Liver (tissue), 9 donors: Measurements from ENCODE around the gene FOXK2. TPM values are rescaled to one million over a fixed set of nuclear protein-coding genes. Genes with fewer than 3 reads are reported as not detected.

Experiments used
- DNase-seq: peaks from one replicate; pipeline ENCODE4 v3.0.0-alpha.2; 2017; ENCODE audit warnings: low spot score
- H3K27ac ChIP-seq, 2 donors: one replicate each; pipeline ENCODE4 v1.7.0; 2013; ENCODE audit warnings: inconsistent platforms in 2 of 2, low read length in 2 of 2, control low read depth in 1 of 2, low read depth in 1 of 2, mild to moderate bottlenecking in 1 of 2
- H3K27me3 ChIP-seq, 4 donors: one replicate each; pipeline versions ENCODE4 v1.6.1 to v1.7.0; 2013; ENCODE audit warnings: low read length in 3 of 4, inconsistent platforms in 1 of 4, mild to moderate bottlenecking in 1 of 4, moderate library complexity in 1 of 4; ENCODE audit not compliant: control insufficient read depth in 4 of 4, insufficient read depth in 4 of 4
- H3K36me3 ChIP-seq, 4 donors: one replicate each; pipeline versions ENCODE4 v1.6.1 to v1.7.0; 2013; ENCODE audit warnings: low read length in 3 of 4, mild to moderate bottlenecking in 3 of 4, low read depth in 1 of 4, moderate library complexity in 1 of 4; ENCODE audit not compliant: control insufficient read depth in 4 of 4, insufficient read depth in 3 of 4
- H3K4me1 ChIP-seq, 4 donors: one replicate each; pipeline versions ENCODE4 v1.6.1 to v1.7.0; 2013; ENCODE audit warnings: low read length in 3 of 4, mild to moderate bottlenecking in 3 of 4, moderate library complexity in 1 of 4; ENCODE audit not compliant: control insufficient read depth in 4 of 4, insufficient read depth in 4 of 4
- H3K4me3 ChIP-seq, 3 donors: one replicate each; pipeline versions ENCODE4 v1.6.1 to v1.7.0; 2013; ENCODE audit warnings: low read length in 3 of 3, control low read depth in 1 of 3, low read depth in 1 of 3, mild to moderate bottlenecking in 1 of 3
- H3K9ac ChIP-seq, 2 donors: one replicate each; pipeline ENCODE4 v1.7.0; 2013; ENCODE audit warnings: low read length in 2 of 2, mild to moderate bottlenecking in 2 of 2, moderate library complexity in 2 of 2, control low read depth in 1 of 2, low read depth in 1 of 2
- H3K9me3 ChIP-seq, 4 donors: one replicate each; pipeline versions ENCODE4 v1.6.1 to v1.7.0; 2013; ENCODE audit warnings: low read length in 3 of 4; ENCODE audit not compliant: control insufficient read depth in 4 of 4
- ATF3 ChIP-seq: IDR thresholded peaks from 2 replicates; pipeline ENCODE4 v1.6.1; 2016; ENCODE audit warnings: antibody characterized with exemption
- EGR1 ChIP-seq, 2 donors: IDR thresholded peaks; 2 replicates each; pipeline ENCODE4 v1.6.1; 2016 to 2018; ENCODE audit warnings: antibody characterized with exemption in 2 of 2, low read depth in 2 of 2
- FOXA1 ChIP-seq: IDR thresholded peaks from 2 replicates; pipeline ENCODE4 v1.6.1; 2016; ENCODE audit warnings: antibody characterized with exemption
- FOXA2 ChIP-seq: IDR thresholded peaks from 2 replicates; pipeline ENCODE4 v1.6.1; 2016; ENCODE audit warnings: antibody characterized with exemption
- GABPA ChIP-seq, 2 donors: IDR thresholded peaks in 1 of 2; conservative IDR thresholded peaks in 1 of 2; 2 replicates each; pipeline ENCODE4 v1.6.1; 2016; ENCODE audit warnings: antibody characterized with exemption in 2 of 2, mild to moderate bottlenecking in 1 of 2, moderate library complexity in 1 of 2
- HNF4A ChIP-seq, 2 donors: conservative IDR thresholded peaks; 2 replicates each; pipeline ENCODE4 v1.6.1; 2016; ENCODE audit warnings: antibody characterized with exemption in 2 of 2, mild to moderate bottlenecking in 2 of 2
- HNF4G ChIP-seq: IDR thresholded peaks from 2 replicates; pipeline ENCODE4 v1.6.1; 2016; ENCODE audit warnings: antibody characterized with exemption
- JUND ChIP-seq, 2 donors: IDR thresholded peaks; 2 replicates each; pipeline ENCODE4 v1.6.1; 2016; ENCODE audit warnings: antibody characterized with exemption in 2 of 2
- MAX ChIP-seq: IDR thresholded peaks from 2 replicates; pipeline ENCODE4 v1.6.1; 2016; ENCODE audit warnings: antibody characterized with exemption
- NR2F2 ChIP-seq: IDR thresholded peaks from 2 replicates; pipeline ENCODE4 v1.6.1; 2016; ENCODE audit warnings: antibody characterized with exemption
- RAD21 ChIP-seq, 2 donors: IDR thresholded peaks; 2 replicates each; pipeline ENCODE4 v1.6.1; 2016; ENCODE audit warnings: antibody characterized with exemption in 2 of 2, mild to moderate bottlenecking in 2 of 2
- REST ChIP-seq: IDR thresholded peaks from 2 replicates; pipeline ENCODE4 v1.6.1; 2016; ENCODE audit warnings: antibody characterized with exemption, mild to moderate bottlenecking
- RXRA ChIP-seq, 2 donors: IDR thresholded peaks; 2 replicates each; pipeline ENCODE4 v1.6.1; 2017 to 2018; ENCODE audit warnings: antibody characterized with exemption in 2 of 2, mild to moderate bottlenecking in 1 of 2
- SP1 ChIP-seq: IDR thresholded peaks from 2 replicates; pipeline ENCODE4 v1.6.1; 2018; ENCODE audit warnings: antibody characterized with exemption, mild to moderate bottlenecking
- TAF1 ChIP-seq: conservative IDR thresholded peaks from 2 replicates; pipeline ENCODE4 v1.6.1; 2016; ENCODE audit warnings: antibody characterized with exemption, mild to moderate bottlenecking
- YY1 ChIP-seq: IDR thresholded peaks from 2 replicates; pipeline ENCODE4 v1.6.1; 2016; ENCODE audit warnings: antibody characterized with exemption, mild to moderate bottlenecking
- WGBS: extraction: QIAGEN DNeasy Blood & Tissue Kit; methylation state at CpG from one replicate; pipeline ENCODE4 v1.1.7; 2013; 5-methylcytosine and 5-hydroxymethylcytosine counted together
- polyA plus RNA-seq, 2 donors: library from polyadenylated mRNA; stranded (reverse) in 1 of 2; unstranded in 1 of 2; fragments of 200-250 nt in 1 of 2; fragments of >200 nt in 1 of 2; fragmentation: Nextera tagmentation in 1 of 2; extraction: Ambion mirVana in 1 of 2; gene quantifications; one replicate each; pipeline versions ENCODE4 v1.2.1 to v1.2.3, GENCODE V29; 2013 to 2015
- total RNA-seq, 2 donors: library from RNA; depleted of rRNA; stranded (reverse); fragments of >200 nt; gene quantifications; one replicate each; pipeline ENCODE4 v1.2.3, GENCODE V29; 2014
- TF ChIP-seq, protein P1 (sequence below): IDR thresholded peaks from 2 replicates; pipeline ENCODE4 v1.6.1; 2016; ENCODE audit warnings: antibody characterized with exemption
- TF ChIP-seq, protein P2 (sequence below): fragments of 150-350 bp; IDR thresholded peaks from 2 replicates; pipeline ENCODE4 v1.5.1; 2017; ENCODE audit warnings: improper control_type of control experiment, low read depth, low read length; ENCODE audit not compliant: missing input control
- donor health status: healthy.
- donor health status: healthy.
- donor health status: healthy.
- donor health status: healthy.
- donor health status: healthy.

The FOXK2 gene
- total and polyA plus RNA-seq, 4 donors: 3.1 to 16.2 (median 10.8) TPM

GRCh38 chr17:82588266-82589175 lies 69.0 kb downstream of the FOXK2 start (continued):
- TF ChIP-seq MAX: no peak

DNA sequence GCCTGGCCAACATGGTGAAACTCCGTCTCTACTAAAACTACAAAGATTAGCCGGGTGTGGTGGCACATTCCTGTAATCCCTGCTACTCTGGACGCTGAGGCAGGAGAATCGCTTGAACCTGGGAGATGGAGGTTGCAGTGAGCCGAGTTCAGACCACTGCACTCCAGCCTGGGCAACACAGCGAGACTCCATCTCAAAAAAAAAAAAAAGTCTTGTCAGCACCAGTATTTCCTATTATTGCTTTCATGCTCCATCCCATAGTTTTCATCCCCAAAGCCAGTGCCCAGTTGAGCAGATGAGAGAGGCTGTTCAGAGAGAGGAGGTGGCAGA lies 70.3 kb downstream of the FOXK2 start:
- DNase-seq: no peak
- Histone ChIP-seq H3K4me3 (no peak overlapping the region), H3K9me3 (no peaks in the 10 kb centered on the region), H3K36me3 (peaks cover 6 to 26% (median 10%) of the 10 kb centered on the region in 4 donors), H3K9ac (no peak overlapping the region), H3K4me1 (peaks cover 7 to 20% (median 7%) of the 10 kb centered on the region in 4 donors), H3K27me3 (no peaks in the 10 kb centered on the region), H3K27ac (no peak overlapping the region)
- TF ChIP-seq HNF4G (no peak), HNF4A (conservative IDR thresholded peaks at IDR 0.05) (no peak)
- 87% methylated on average over 6 of the region's 6 CpGs for WGBS

DNA sequence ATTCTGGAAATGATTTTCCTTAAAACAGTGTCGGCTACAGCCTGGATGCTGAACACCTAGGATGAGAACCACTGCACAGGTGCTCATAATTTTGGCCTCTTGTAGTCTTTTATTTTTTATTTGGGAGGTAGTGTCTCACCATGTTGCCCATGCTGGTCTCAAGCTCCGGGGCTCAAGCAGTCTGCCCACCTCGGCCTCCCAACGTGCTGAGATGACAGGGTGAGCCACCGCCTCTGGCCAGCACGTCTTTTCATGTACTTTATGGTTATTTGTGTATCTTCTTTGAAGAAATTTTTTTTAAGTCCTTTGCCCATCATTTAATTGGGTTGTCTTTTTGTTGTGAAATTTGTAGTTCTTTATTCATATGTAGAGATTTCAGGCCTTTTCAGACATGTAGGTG lies 70.7 kb downstream of the FOXK2 start:
- peaks cover 6 to 22% (median 10%) of the 10 kb centered on the region in 4 donors for H3K36me3 ChIP-seq

More for the DNA sequence above, 70.7 kb downstream of the FOXK2 start:
- no peak for DNase-seq
- no peak for TF ChIP-seq JUND (IDR thresholded peaks at IDR 0.05)
- no peak for TF ChIP-seq YY1
- TF ChIP-seq NR2F2: no peak
- TF ChIP-seq ATF3: no peak
- TF ChIP-seq HNF4G: no peak
- TF ChIP-seq TAF1: no peak
- TF ChIP-seq RAD21 (IDR thresholded peaks at IDR 0.05): no peak
- no peak for TF ChIP-seq MAX
- no peak for TF ChIP-seq GABPA (IDR thresholded peaks at IDR 0.05 in 1 of 2, conservative IDR thresholded peaks at IDR 0.05 in 1 of 2)
- TF ChIP-seq REST: no peak
- TF ChIP-seq HNF4A (conservative IDR thresholded peaks at IDR 0.05): no peak
- TF ChIP-seq, protein P1, sequence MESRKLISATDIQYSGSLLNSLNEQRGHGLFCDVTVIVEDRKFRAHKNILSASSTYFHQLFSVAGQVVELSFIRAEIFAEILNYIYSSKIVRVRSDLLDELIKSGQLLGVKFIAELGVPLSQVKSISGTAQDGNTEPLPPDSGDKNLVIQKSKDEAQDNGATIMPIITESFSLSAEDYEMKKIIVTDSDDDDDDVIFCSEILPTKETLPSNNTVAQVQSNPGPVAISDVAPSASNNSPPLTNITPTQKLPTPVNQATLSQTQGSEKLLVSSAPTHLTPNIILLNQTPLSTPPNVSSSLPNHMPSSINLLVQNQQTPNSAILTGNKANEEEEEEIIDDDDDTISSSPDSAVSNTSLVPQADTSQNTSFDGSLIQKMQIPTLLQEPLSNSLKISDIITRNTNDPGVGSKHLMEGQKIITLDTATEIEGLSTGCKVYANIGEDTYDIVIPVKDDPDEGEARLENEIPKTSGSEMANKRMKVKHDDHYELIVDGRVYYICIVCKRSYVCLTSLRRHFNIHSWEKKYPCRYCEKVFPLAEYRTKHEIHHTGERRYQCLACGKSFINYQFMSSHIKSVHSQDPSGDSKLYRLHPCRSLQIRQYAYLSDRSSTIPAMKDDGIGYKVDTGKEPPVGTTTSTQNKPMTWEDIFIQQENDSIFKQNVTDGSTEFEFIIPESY: no peak
- TF ChIP-seq RXRA (IDR thresholded peaks at IDR 0.05): no peak
- no peak for TF ChIP-seq FOXA1
- TF ChIP-seq, protein P2, sequence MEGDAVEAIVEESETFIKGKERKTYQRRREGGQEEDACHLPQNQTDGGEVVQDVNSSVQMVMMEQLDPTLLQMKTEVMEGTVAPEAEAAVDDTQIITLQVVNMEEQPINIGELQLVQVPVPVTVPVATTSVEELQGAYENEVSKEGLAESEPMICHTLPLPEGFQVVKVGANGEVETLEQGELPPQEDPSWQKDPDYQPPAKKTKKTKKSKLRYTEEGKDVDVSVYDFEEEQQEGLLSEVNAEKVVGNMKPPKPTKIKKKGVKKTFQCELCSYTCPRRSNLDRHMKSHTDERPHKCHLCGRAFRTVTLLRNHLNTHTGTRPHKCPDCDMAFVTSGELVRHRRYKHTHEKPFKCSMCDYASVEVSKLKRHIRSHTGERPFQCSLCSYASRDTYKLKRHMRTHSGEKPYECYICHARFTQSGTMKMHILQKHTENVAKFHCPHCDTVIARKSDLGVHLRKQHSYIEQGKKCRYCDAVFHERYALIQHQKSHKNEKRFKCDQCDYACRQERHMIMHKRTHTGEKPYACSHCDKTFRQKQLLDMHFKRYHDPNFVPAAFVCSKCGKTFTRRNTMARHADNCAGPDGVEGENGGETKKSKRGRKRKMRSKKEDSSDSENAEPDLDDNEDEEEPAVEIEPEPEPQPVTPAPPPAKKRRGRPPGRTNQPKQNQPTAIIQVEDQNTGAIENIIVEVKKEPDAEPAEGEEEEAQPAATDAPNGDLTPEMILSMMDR: no peak
- no peak for TF ChIP-seq EGR1 (IDR thresholded peaks at IDR 0.05; ENCODE audit: low read depth in 2 of 2)
- TF ChIP-seq FOXA2: no peak
- TF ChIP-seq SP1: no peak
- H3K27me3 ChIP-seq: no peaks in the 10 kb centered on the region
- WGBS: 90% methylated on average over 6 of the region's 6 CpGs
- H3K4me1 ChIP-seq: peaks cover 7 to 20% (median 7%) of the 10 kb centered on the region in 4 donors
- H3K4me3 ChIP-seq: no peak overlapping the region
- H3K27ac ChIP-seq: no peak overlapping the region
- no peak overlapping the region for H3K9ac ChIP-seq
- H3K9me3 ChIP-seq: no peaks in the 10 kb centered on the region
